Measurements from ENCODE around the gene PM20D1. TPM values are rescaled to one million over a fixed set of nuclear protein-coding genes. Genes with fewer than 3 reads are reported as not detected.
"Not testable (repeated sequence)": the region's sequence is repeated elsewhere in the genome, so short reads cannot be mapped to it uniquely, and the experiment has no call there.

Gene PM20D1
- total RNA-seq, 1 donor from 2014 or later = 0.29 TPM

GRCh38 chr1:205870236-205870635 is 20.3 kb upstream of the PM20D1 start:
- no peak for DNase-seq (ENCODE audit: low spot score)
- no peaks in the 10 kb centered on the region for H3K4me1 Mint-ChIP-seq (ENCODE audit: low read depth)
- no peaks in the 10 kb centered on the region for H3K36me3 Mint-ChIP-seq (ENCODE audit: low read depth)
- H3K27me3 Mint-ChIP-seq (ENCODE audit: insufficient read depth) = peaks cover 7% of the 10 kb centered on the region
- no peaks in the 10 kb centered on the region for H3K9me3 Mint-ChIP-seq
- intact Hi-C loops (cut with micrococcal nuclease) = no loop called here
- no peak overlapping the region for H3K4me3 Mint-ChIP-seq
- H3K27ac Mint-ChIP-seq = no peak overlapping the region

- Mint-ChIP-seq H3K4me3 (no peak overlapping the region), H3K27me3 (ENCODE audit: insufficient read depth) (peaks cover 18% of the 10 kb centered on the region), H3K9me3 (peaks cover 5% of the 10 kb centered on the region), H3K27ac (no peak overlapping the region), H3K36me3 (ENCODE audit: low read depth) (no peaks in the 10 kb centered on the region), H3K4me1 (ENCODE audit: low read depth) (peaks cover 8% of the 10 kb centered on the region)
- no peak for DNase-seq (ENCODE audit: low spot score)
- intact Hi-C loops (cut with micrococcal nuclease) = no loop called here
Observed at GRCh38 chr1:205861540-205861939, 11.6 kb upstream of the PM20D1 start.

- H3K27me3 Mint-ChIP-seq (ENCODE audit: insufficient read depth) = peaks cover 22% of the 10 kb centered on the region
- peaks cover 8% of the 10 kb centered on the region for H3K4me1 Mint-ChIP-seq (ENCODE audit: low read depth)
- H3K9me3 Mint-ChIP-seq = peaks cover 15% of the 10 kb centered on the region
- no peak overlapping the region for H3K27ac Mint-ChIP-seq
- H3K36me3 Mint-ChIP-seq (ENCODE audit: low read depth) = no peaks in the 10 kb centered on the region
- no peak overlapping the region for H3K4me3 Mint-ChIP-seq
- no peak for DNase-seq (ENCODE audit: low spot score)
- intact Hi-C loops (cut with micrococcal nuclease) = no loop called here
Observed at GRCh38 chr1:205858141-205858961, 8.4 kb upstream of the PM20D1 start.

- DNase-seq (ENCODE audit: low spot score); H3K4me1 Mint-ChIP-seq (ENCODE audit: low read depth); H3K36me3 Mint-ChIP-seq (ENCODE audit: low read depth); H3K4me3 Mint-ChIP-seq; intact Hi-C loops (cut with micrococcal nuclease); H3K27ac Mint-ChIP-seq: not testable (repeated sequence)
- H3K9me3 Mint-ChIP-seq = peaks cover 15% of the 10 kb centered on the region
- H3K27me3 Mint-ChIP-seq (ENCODE audit: insufficient read depth) = peaks cover 24% of the 10 kb centered on the region
Observed at GRCh38 chr1:205857501-205857900, 7.6 kb upstream of the PM20D1 start.

GRCh38 chr1:205856433-205856832 is 6.5 kb upstream of the PM20D1 start:
- no peak for DNase-seq (ENCODE audit: low spot score)
- Mint-ChIP-seq H3K36me3 (ENCODE audit: low read depth) (no peaks in the 10 kb centered on the region), H3K27me3 (ENCODE audit: insufficient read depth) (peaks cover 28% of the 10 kb centered on the region), H3K4me1 (ENCODE audit: low read depth) (peaks cover 8% of the 10 kb centered on the region), H3K4me3 (no peak overlapping the region), H3K27ac (no peak overlapping the region), H3K9me3 (peaks cover 19% of the 10 kb centered on the region)
- intact Hi-C loops (cut with micrococcal nuclease) = no loop called here

- peaks cover 23% of the 10 kb centered on the region for H3K27me3 Mint-ChIP-seq (ENCODE audit: insufficient read depth)
- peaks cover 24% of the 10 kb centered on the region for H3K4me1 Mint-ChIP-seq (ENCODE audit: low read depth)
- intact Hi-C loops (cut with micrococcal nuclease) = loop anchor here (5.0 kb wide), 1 partner anchor 101 kb away; the partner anchor contains the start of gene NUCKS1
- H3K4me3 Mint-ChIP-seq = no peak overlapping the region
- no peak for DNase-seq (ENCODE audit: low spot score)
- no peak overlapping the region for H3K27ac Mint-ChIP-seq
- no peaks in the 10 kb centered on the region for H3K36me3 Mint-ChIP-seq (ENCODE audit: low read depth)
- peaks cover 19% of the 10 kb centered on the region for H3K9me3 Mint-ChIP-seq
Observed at GRCh38 chr1:205852969-205853368, 3.0 kb upstream of the PM20D1 start.

- no peak overlapping the region for H3K27ac Mint-ChIP-seq
- H3K36me3 Mint-ChIP-seq (ENCODE audit: low read depth) = no peaks in the 10 kb centered on the region
- intact Hi-C loops (cut with micrococcal nuclease) = loop anchor here (5.0 kb wide), 1 partner anchor 100 kb away; the partner anchor contains the start of gene NUCKS1
- peaks cover 19% of the 10 kb centered on the region for H3K9me3 Mint-ChIP-seq
- H3K4me1 Mint-ChIP-seq (ENCODE audit: low read depth) = peaks cover 23% of the 10 kb centered on the region
- DNase-seq (ENCODE audit: low spot score) = no peak
- peaks cover 21% of the 10 kb centered on the region for H3K27me3 Mint-ChIP-seq (ENCODE audit: insufficient read depth)
- H3K4me3 Mint-ChIP-seq = no peak overlapping the region
Observed at GRCh38 chr1:205851993-205852392, 2.1 kb upstream of the PM20D1 start.

GRCh38 chr1:205843036-205843859 is 6.7 kb downstream of the PM20D1 start:
- H3K4me1 Mint-ChIP-seq (ENCODE audit: low read depth) = peaks cover under 1% of the 10 kb centered on the region
- no peaks in the 10 kb centered on the region for H3K36me3 Mint-ChIP-seq (ENCODE audit: low read depth)
- DNase-seq (ENCODE audit: low spot score) = no peak
- H3K27ac Mint-ChIP-seq = no peak overlapping the region
- H3K27me3 Mint-ChIP-seq (ENCODE audit: insufficient read depth) = no peaks in the 10 kb centered on the region
- H3K4me3 Mint-ChIP-seq = no peak overlapping the region
- no peaks in the 10 kb centered on the region for H3K9me3 Mint-ChIP-seq
- intact Hi-C loops (cut with micrococcal nuclease) = no loop called here

- no peaks in the 10 kb centered on the region for H3K27me3 Mint-ChIP-seq (ENCODE audit: insufficient read depth)
- no peak overlapping the region for H3K4me3 Mint-ChIP-seq
- intact Hi-C loops (cut with micrococcal nuclease) = no loop called here
- no peak for DNase-seq (ENCODE audit: low spot score)
- no peaks in the 10 kb centered on the region for H3K9me3 Mint-ChIP-seq
- H3K36me3 Mint-ChIP-seq (ENCODE audit: low read depth) = no peaks in the 10 kb centered on the region
- H3K27ac Mint-ChIP-seq = no peak overlapping the region
- H3K4me1 Mint-ChIP-seq (ENCODE audit: low read depth) = no peaks in the 10 kb centered on the region
Observed at GRCh38 chr1:205842229-205842628, 7.7 kb downstream of the PM20D1 start.

- Mint-ChIP-seq H3K27ac (no peak overlapping the region), H3K4me3 (no peak overlapping the region), H3K27me3 (ENCODE audit: insufficient read depth) (no peaks in the 10 kb centered on the region), H3K4me1 (ENCODE audit: low read depth) (no peaks in the 10 kb centered on the region), H3K9me3 (no peaks in the 10 kb centered on the region), H3K36me3 (ENCODE audit: low read depth) (no peaks in the 10 kb centered on the region)
- intact Hi-C loops (cut with micrococcal nuclease) = no loop called here
- no peak for DNase-seq (ENCODE audit: low spot score)
Observed at GRCh38 chr1:205840146-205840923, 9.6 kb downstream of the PM20D1 start.

- Mint-ChIP-seq H3K27me3 (ENCODE audit: insufficient read depth) (no peaks in the 10 kb centered on the region), H3K4me3 (no peak overlapping the region), H3K36me3 (ENCODE audit: low read depth) (no peaks in the 10 kb centered on the region), H3K27ac (no peak overlapping the region), H3K4me1 (ENCODE audit: low read depth) (no peaks in the 10 kb centered on the region), H3K9me3 (no peaks in the 10 kb centered on the region)
- DNase-seq (ENCODE audit: low spot score) = no peak
- intact Hi-C loops (cut with micrococcal nuclease) = no loop called here
Observed at GRCh38 chr1:205837382-205837970, 12.5 kb downstream of the PM20D1 start.

- Mint-ChIP-seq H3K4me1 (ENCODE audit: low read depth) (no peaks in the 10 kb centered on the region), H3K27me3 (ENCODE audit: insufficient read depth) (no peaks in the 10 kb centered on the region), H3K9me3 (no peaks in the 10 kb centered on the region), H3K4me3 (no peak overlapping the region), H3K27ac (no peak overlapping the region), H3K36me3 (ENCODE audit: low read depth) (no peaks in the 10 kb centered on the region)
- DNase-seq (ENCODE audit: low spot score) = no peak
- intact Hi-C loops (cut with micrococcal nuclease) = no loop called here
Observed at GRCh38 chr1:205834751-205835150, 15.2 kb downstream of the PM20D1 start.
